NCI-H345 treated with DMSO at 0.1 percent for 48 hours (cell line): ENCODE measurements around the gene PBX3.
"Not testable (repeated sequence)": the region's sequence is repeated elsewhere in the genome, so short reads cannot be mapped to it uniquely, and the experiment has no call there.

Experiments
- DNase-seq: peaks from one replicate; lab custom pipeline; 2025; ENCODE audit not compliant: unreplicated experiment; lab: John Stamatoyannopoulos, UW

Gene PBX3

DNA sequence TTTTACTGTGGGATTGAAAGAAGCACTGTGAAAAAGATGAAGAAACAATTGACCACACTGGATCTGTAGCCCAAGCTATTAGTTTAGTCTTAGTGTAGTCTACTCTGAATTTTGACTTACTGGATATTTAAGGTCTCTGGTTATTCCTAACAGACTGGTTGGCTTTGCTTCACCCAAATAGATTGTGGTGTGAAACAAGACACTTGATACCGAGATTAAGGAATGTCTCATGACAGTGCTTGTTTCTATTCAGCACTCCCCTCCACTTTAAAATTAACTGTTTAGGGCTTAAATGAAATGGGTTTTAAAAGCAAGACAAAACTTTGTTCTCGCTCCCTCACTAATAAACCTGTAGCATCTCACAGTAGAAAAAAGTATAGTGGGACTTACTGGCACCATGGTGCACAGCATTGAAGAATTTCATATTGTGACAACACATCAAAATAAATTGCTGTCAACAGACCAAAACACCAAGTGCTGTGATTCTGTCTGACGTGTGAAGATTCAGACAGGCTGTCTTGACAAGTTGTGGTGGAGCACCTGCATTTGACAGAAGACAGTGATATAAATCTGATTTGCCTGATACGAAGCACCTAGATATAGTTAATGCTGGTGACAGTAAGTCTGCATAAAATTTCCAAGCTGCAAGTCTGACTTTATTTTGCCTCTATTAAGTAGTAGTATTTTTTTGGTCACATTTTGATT is 73.1 kb downstream of the PBX3 start:
- DNase-seq = no peak

DNA sequence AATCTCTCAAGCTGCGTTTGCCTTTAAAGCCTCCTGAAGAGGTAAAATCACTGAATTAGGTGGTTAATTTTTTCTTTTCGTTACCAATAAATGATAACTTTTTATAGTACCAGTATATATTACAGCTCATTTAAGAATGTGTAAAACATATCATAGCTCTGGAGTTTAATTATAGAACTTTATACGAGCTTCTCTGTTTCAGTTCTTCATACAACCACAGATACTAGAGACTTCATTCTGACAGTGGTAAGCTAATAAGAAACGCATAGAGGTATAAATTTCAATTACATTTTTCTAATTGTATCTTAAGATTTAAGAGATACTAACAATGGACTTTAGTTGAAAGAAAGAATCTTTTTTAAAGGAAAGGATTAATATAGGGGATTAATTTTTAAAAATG is 73.9 kb downstream of the PBX3 start:
- DNase-seq = no peak

DNA sequence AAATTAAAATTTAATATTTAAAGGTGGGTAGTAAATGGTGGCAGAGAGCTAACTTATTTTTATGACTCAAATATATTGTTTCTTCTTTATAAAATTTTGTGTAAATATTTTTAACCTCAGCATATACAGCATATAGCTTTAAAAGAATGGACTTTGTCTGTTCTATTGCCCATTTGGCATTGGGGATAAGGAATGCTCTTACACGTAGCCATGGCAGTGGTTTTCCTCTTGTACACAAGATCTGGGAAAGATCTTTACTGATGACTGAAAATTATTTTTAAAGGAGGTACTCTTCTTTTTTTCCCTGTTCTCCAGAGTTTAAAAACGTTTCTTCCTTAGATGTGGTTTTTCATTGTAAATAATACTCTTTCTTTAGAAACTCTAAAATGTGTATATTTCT is 75.0 kb downstream of the PBX3 start:
- no peak for DNase-seq

DNA sequence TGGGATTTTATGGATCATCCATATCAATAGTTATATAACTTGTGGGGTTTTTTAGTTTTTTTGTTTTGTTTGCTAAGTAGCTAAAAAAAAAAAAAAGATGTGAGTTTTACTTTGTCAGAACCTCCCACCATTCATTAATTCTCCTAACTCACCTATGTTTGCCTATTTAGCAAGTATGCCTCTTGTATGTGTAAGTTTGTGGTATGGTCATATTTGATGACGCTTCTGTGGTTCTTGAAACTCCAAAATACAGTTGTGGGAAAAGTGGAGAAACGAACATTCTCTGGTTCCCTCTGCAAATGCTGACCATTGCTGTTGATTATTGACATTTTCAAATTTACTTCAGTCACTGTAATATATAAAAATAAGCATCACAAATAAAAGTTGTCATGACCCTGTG is 75.7 kb downstream of the PBX3 start:
- DNase-seq = no peak

DNA sequence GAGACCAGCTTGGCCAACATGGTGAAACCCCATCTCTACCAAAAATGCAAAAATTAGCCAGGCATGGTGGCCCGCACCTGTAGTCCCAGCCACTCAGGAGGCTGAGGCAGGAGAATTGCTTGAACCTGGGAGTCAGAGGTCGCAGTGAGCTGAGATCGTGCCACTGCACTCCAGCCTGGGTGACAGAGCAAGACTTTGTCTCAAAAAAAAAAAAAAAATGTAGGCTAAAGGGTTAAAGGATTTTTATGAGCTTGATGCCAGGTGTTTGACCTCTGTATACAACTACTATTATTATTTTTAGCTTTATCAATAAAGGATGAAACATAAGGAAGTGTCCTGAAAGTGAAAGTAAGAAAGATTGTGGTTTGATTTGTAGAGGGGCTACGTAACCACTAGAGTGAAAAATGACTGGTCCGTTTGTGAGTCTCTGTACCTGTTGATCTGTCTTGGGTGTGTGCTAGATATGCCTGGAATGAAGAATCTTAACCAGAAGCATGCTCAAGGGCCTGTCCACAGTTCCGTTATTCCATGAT is 76.8 kb downstream of the PBX3 start:
- DNase-seq = not testable (repeated sequence)

DNA sequence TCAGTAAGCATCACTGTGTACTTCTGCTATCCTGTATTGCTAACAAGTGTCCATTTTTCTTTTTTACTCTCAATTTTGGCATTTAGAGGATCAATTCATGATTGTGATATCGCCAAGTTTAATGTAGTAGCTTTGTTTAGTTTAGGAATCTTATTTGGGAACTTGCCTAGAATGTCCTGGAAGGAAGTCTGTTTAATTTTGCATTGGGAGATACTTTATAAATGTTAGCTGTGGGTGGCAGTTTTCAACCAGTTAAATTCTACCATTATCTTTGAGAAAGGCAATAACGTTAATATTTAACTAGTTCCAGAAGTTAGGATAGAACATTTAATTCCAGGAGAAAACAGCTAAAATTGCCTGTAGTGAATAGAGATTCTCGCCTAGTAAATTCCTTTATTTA is 78.6 kb downstream of the PBX3 start:
- no peak for DNase-seq

DNA sequence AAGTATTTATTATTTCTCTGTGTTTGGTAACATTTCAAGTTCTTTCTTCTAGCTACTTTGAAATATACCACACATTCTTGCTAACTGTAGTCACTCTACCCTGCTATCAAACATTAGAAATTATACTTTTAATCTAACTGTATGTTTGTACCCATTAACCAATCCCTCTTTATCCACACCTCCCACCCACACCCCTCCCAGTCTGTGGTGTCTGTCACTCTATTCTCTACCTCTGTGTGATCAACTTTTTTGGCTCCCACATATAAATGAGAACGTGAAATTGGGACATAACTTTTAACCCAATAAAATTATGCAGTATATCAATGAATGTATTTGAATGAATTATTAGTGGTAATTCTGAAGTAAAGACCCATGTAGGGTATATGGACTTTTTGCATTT is 79.7 kb downstream of the PBX3 start:
- DNase-seq = no peak

DNA sequence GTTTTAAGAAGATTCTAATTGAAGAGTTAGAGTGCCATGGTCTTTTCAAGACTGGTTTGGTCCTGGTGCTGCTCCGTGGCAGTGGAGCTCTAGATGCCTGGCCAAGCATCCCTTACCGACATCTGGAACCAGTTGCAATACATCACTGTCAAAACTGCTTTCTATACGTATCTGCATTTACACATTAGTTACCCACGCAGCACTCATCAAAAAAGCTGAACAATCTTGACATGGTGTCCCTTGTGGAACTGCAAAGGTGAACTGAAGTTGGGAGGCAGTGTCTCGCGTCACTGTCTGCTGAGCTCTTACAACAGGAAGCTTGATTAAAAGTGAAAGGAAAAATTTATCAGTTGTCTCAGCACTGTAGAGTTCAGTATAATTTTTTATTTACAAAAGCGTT is 82.6 kb downstream of the PBX3 start:
- DNase-seq = no peak

DNA sequence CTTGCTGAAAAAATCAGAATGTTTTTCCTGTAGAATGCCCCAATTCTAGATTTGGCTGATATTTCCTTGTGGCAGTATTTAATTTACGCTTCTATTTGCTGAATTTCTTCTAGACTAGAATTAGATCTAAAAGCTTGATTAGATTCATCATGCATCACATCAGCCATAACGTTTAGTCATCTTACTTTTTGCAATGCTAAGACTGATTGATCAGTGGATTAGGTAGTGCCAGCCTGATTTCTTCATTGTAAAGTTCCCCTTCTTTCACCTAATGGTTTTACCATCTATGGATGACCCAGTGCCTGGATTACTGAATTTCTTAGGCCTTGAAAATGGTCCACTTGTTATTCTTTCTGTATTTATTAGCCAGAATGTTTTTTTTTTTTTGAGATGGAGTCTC is 83.9 kb downstream of the PBX3 start:
- no peak for DNase-seq

DNA sequence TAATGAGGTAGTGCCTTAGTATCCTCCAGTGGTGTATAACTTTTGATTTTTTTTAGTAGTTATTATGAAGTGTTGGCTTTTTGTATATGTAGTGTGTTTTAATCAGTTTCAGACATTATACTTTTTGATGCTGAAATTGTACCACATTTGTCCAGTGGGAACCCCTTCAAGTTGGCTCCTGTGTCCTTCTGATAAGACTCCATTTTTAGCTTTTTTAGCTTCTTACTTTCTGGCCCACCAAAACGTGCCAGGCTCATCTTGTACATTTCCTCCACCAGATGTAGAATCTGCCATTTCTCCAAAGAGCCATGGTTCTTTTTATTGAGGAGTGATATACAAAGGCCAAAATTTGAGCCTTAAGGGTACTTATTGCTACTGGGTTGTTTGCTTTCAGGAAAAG is 84.4 kb downstream of the PBX3 start:
- no peak for DNase-seq

DNA sequence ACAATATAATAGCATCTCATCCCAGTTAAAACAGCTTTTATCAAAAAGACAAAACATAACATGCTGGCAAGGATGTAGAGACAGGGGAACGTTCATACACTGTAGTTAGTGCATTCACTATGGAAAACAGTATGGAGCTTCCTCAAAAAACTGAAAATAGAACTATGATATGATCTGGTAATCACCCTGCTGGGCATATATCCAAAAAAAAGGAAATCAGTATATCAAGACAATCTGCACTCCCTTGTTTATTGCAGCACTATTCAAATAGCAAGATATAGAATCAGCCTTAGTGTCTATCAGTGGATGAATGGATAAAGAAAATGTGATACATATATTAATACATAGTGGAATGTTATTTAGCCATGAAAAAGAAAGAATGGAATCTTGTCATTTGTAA is 88.5 kb downstream of the PBX3 start:
- no peak for DNase-seq

DNA sequence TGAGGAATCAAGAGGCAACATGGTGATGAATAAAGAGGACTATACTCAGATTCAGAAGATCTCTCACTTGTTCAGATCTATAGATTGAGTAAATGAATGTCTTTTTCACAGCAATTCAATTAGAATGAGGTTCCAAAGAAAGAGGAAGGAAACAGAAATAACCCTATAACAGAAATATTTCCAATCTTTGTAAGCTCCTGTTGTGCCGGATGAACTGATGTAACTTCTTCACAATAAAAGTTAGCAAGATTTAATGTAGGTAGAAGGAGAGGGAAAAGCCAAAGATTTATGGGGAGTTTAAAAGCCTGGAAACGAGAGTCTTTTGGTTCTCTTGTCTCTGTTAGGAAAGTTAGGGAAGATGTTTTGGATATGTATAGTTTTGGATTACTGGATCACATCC is 92.1 kb downstream of the PBX3 start:
- DNase-seq = no peak

DNA sequence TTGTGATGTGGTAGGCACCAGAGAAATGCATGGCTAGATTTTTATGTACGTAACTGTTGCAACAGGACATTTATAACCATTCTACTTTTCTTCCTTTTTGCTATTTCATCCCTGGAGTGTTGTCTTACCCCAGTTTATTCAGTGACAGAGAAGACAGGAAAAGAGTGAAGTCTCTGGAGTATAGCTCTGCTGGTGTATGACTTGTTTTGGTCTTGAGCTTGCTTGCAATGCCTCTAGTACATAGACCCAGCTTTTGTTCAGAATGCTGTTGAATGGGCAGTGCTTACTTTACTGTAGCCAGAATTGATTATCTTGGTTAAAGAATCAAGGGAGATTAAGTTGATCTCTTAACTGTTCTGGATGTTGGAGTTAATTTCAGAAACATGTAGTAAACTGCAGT is 94.3 kb downstream of the PBX3 start:
- no peak for DNase-seq

DNA sequence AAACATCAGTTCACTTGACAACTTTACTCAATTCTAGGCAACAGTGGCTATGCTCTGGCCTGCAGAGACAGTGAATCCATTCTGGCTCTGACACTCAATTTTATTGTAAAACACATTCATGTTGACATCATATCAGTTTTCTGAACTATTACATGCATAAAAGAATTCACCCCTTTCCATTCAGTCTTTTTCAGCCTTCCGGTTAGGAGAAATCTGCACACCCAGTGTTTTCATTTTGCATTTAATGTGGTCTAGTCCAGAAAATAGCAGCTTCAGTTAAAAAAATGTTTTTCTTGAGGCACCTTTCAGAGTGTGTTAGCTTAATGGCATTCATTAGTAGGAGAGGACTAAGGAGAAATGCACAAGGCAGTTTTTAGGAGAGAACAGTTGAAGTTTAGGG is 95.1 kb downstream of the PBX3 start:
- no peak for DNase-seq

DNA sequence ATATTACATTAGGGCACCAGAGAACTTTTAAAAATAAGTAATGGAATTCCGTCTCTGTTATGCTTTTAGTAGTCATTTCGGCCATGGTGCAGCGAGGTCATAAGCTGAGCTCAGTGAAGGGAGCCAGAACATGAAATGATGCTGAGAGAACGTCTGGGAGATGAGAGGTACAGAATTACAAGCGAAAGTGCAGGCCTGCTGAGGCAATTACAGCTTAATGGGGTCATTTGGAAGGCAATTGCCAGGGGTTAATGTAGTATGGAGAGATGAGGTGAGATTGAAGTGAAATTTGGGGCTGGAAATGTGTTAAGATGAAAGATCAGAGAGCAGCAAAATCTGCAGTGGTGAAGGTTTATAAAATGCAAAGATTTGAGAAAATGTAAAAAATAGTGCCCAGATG is 96.5 kb downstream of the PBX3 start:
- DNase-seq = no peak

DNA sequence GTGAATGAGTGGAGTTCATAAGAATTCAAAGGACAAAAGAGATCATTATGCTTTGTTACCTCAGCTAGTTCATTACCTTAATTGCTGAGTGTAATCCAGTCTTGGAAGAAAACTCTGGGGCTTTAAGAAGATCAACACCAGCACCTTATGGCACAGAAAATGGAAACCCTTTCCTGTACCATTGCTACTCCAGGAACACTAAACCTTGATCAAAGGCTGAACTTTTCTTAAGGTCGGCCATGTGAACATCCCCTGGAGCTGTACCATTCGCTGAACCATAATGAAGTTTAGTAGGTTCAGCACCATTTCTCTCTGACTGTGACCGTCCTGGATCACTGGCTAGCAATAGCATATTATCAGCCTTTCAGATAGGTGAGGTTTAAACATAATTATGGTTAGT is 97.4 kb downstream of the PBX3 start:
- no peak for DNase-seq

DNA sequence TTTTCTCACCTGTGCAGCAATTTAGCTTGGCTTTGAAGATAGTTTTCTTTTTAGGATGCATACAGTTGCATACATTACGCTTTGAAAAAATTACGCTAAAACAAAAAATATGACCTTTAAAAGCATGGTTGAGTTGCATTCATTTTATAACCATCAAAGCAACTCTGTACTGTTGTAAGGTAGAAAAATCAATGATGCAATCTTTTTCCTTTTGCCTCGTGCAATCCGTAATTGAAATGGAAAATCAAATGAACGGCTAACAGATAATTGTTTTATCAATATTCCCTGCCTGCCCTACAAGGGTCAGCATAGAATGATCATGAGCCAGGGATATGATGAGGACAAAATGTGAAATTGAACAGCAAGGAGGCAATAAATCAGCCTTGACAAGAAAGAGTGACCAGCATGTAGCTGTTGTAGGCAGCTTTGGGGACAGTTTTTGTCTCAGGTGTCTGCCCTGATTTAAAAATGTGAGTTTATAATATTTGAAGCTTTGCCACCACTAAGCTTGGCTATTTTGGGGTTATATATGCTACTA is 98.2 kb downstream of the PBX3 start:
- no peak for DNase-seq

DNA sequence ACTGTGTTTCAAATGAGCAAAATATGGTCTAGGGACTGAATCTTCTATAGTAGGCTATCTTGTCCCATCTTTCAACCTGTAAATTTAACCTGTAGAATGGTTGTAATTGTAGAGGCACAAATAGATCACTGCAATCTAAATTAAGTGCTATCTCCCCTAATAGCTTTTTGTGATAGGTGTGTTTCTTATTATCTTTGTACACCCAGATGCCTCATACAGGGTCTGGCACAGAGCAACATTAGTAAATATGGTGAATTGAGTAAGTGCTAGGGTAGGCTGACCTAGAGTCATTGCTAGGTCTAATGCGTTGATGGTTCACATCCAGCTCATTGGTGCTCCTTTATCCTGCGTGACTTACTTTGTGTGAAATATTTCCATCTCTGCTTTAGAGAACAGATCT is 100.6 kb downstream of the PBX3 start:
- DNase-seq = no peak

DNA sequence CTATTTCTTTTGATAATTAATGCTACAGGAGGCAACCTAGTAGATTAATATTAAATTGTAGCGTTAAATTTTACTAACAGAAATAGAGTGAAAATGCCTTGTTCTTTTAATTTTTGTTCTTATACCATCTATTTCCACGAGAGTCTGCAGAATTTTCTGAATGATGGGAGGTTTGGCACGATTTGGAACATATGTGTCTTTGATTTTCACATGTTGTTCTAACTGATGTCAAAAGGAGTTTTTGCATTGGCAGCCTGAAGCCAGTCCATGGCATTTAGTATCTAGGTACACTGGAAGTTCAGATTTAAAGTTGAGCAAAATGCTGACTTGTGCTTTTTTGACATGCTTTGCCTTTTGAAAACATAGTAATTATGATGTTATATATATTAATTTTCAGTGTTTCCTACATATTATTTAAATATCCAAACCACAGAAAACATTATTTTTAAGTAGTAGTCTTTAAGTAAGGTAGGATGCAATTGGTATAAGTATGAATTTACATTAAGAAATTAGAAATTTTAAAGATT is 103.0 kb downstream of the PBX3 start:
- no peak for DNase-seq

DNA sequence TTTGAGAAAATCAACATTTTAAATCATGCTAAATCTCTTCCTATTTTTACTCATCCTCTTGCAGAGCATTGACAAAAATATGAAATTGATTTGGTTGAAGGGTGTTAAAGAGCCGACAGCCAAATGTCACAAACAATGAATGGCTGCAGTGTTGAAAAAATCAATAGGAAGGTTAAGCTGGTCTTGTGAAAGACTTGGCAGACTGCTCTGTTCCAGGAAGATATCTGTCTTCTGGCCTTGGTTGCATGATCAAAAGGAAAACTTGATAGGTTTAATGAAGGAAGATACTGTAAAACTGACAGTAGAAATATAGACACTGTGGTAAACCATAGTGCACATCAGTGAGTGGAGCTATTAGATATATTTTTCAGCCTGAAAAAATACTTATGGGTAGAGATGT is 103.6 kb downstream of the PBX3 start:
- no peak for DNase-seq

DNA sequence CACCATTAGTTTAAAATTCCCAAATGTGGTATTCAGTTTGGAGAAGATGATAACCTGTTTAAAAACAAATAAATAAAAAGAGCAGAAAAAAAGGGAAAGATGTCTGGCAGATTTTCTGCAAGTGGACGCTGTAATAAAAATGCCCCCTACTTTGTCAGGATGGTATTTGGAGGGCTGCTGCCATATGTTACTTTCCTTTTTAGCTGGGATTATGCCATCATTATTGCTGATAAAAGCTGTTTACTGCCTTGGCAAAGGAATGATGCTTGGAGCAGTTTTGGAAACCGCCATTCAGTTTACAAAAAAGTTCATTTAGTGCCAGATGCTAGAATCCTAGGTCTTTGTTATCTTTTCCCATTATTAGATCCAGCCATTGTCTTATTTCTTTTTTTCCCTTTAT is 104.8 kb downstream of the PBX3 start:
- DNase-seq = no peak

DNA sequence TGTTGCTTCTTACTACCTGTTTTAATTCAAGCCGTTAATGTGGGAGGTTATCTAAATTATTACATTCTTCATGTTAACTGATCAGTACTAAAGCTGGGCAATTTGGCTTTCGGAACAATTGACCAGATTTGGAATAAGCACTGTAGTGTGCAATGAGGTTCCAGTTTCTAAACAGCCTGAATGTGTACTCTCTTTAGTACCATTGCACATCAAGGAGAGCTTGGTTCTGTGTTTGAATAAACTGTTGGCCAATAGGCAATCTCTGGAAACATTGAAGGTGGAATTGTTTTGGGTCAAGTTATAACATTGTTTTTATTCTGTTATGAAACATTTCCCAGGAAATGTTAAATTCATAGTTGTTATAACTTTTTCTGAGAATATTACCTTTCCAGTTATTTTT is 105.2 kb downstream of the PBX3 start:
- DNase-seq = no peak
